Nephron (organoid): Measurements from ENCODE around the gene ATG2A.
A peak's percentile ranks its signal among the peaks of the same experiment; 100 is the strongest.

Experiments
- H3K27ac Mint-ChIP-seq, 3 experiments: 2 replicates each; pipeline ENCODE4 v1.8.0; 2020; ENCODE audit warnings: mixed read lengths in 3 of 3, mild to moderate bottlenecking in 2 of 3, moderate library complexity in 1 of 3
- H3K27me3 Mint-ChIP-seq: 2 replicates; pipeline ENCODE4 v1.8.0; 2021; ENCODE audit warnings: low read depth, mild to moderate bottlenecking, moderate library complexity, mixed read lengths
- H3K36me3 Mint-ChIP-seq: 2 replicates; pipeline ENCODE4 v1.8.0; 2020; ENCODE audit warnings: low read depth, mixed read lengths
- H3K4me1 Mint-ChIP-seq: 2 replicates; pipeline ENCODE4 v1.8.0; 2020; ENCODE audit warnings: mixed read lengths
- H3K4me3 Mint-ChIP-seq, 3 experiments: 2 replicates each; pipeline ENCODE4 v1.8.0; 2020; ENCODE audit warnings: mild to moderate bottlenecking in 3 of 3, mixed read lengths in 3 of 3, moderate library complexity in 2 of 3
- H3K9me3 Mint-ChIP-seq: 2 replicates; pipeline ENCODE4 v1.8.0; 2020; ENCODE audit warnings: mixed read lengths
- CTCF ChIP-seq, 3 experiments: fragments of 200-600 bp; sonication (generic); IDR thresholded peaks; one replicate each; pipeline ENCODE4 v1.5.0; 2021; ENCODE audit warnings: antibody characterized with exemption in 3 of 3; ENCODE audit not compliant: unreplicated experiment in 3 of 3

ATG2A gene

GRCh38 chr11:64874308-64875240 is 42.4 kb downstream of the ATG2A start:
- Mint-ChIP-seq H3K4me1 (peaks cover 73% of the 10 kb centered on the region), H3K27me3 (no peaks in the 10 kb centered on the region), H3K36me3 (peaks cover 17% of the 10 kb centered on the region), H3K4me3 (peak overlapping the region; percentile 95 to 100 (median 95)), H3K27ac (peak overlapping the region; percentile 41 to 92 (median 77)), H3K9me3 (no peaks in the 10 kb centered on the region)
- TF ChIP-seq CTCF (IDR thresholded peaks at IDR 0.05; ENCODE audit: unreplicated experiment in 3 of 3) = no peak

- peaks cover 83% of the 10 kb centered on the region for H3K4me1 Mint-ChIP-seq
- no peaks in the 10 kb centered on the region for H3K9me3 Mint-ChIP-seq
- no peaks in the 10 kb centered on the region for H3K27me3 Mint-ChIP-seq
- peak overlapping the region in 2 of 3 experiments; percentile 24 to 41 for H3K4me3 Mint-ChIP-seq
- peaks cover 23% of the 10 kb centered on the region for H3K36me3 Mint-ChIP-seq
- no peak for TF ChIP-seq CTCF (IDR thresholded peaks at IDR 0.05; ENCODE audit: unreplicated experiment in 3 of 3)
- H3K27ac Mint-ChIP-seq = peak overlapping the region; percentile 28 to 71 (median 35)
Measured at GRCh38 chr11:64872790-64873488, 44.1 kb downstream of the ATG2A start.

- Mint-ChIP-seq H3K4me1 (peaks cover 79% of the 10 kb centered on the region), H3K9me3 (no peaks in the 10 kb centered on the region), H3K27me3 (no peaks in the 10 kb centered on the region), H3K4me3 (peak overlapping the region in 2 of 3 experiments; percentile 51 to 61), H3K36me3 (peaks cover 26% of the 10 kb centered on the region), H3K27ac (peak overlapping the region; percentile 77 to 88 (median 88))
- no peak for TF ChIP-seq CTCF (IDR thresholded peaks at IDR 0.05; ENCODE audit: unreplicated experiment in 3 of 3)
Measured at GRCh38 chr11:64871492-64871891, 45.5 kb downstream of the ATG2A start.

- no peak for TF ChIP-seq CTCF (IDR thresholded peaks at IDR 0.05; ENCODE audit: unreplicated experiment in 3 of 3)
- Mint-ChIP-seq H3K36me3 (peaks cover 29% of the 10 kb centered on the region), H3K4me3 (peak overlapping the region; percentile 19 to 61 (median 51)), H3K4me1 (peaks cover 79% of the 10 kb centered on the region), H3K9me3 (no peaks in the 10 kb centered on the region), H3K27ac (peak overlapping the region; percentile 85 to 97 (median 88)), H3K27me3 (no peaks in the 10 kb centered on the region)
Measured at GRCh38 chr11:64870893-64871466, 46.0 kb downstream of the ATG2A start.

- Mint-ChIP-seq H3K36me3 (peaks cover 33% of the 10 kb centered on the region), H3K27me3 (no peaks in the 10 kb centered on the region), H3K9me3 (no peaks in the 10 kb centered on the region), H3K4me3 (peak overlapping the region; percentile 19 to 54 (median 30)), H3K4me1 (peaks cover 79% of the 10 kb centered on the region), H3K27ac (peak overlapping the region; percentile 85 to 97 (median 88))
- peak in 1 of 3 experiments; percentile 6 for TF ChIP-seq CTCF (IDR thresholded peaks at IDR 0.05; ENCODE audit: unreplicated experiment in 3 of 3)
Measured at GRCh38 chr11:64870176-64870892, 46.7 kb downstream of the ATG2A start.
